SK-N-SH treated with all-trans-retinoic acid at 6 μM for 48 hours (cell line): ENCODE data around the gene ATP8A1.

Experiments used
- ATAC-seq: fragments of 200-7000 bp; cut with Tn5 transposase; 3 replicates; pipeline ENCODE4 v1.9.1; 2020; ENCODE audit warnings: mild to moderate bottlenecking, moderate library complexity
- ARNTL ChIP-seq: fragments of 450-650 bp; formaldehyde crosslinking; IDR thresholded peaks from 2 replicates; pipeline ENCODE4 v1.5.0; 2020; ENCODE audit warnings: low read depth, mild to moderate bottlenecking, moderate library complexity, borderline replicate concordance
- CSDC2 ChIP-seq: fragments of 250-450 bp; sonication (Bioruptor Pico); IDR thresholded peaks from 2 replicates; pipeline ENCODE4 v1.5.0; 2020; ENCODE audit warnings: mild to moderate bottlenecking, moderate library complexity
- GLIS3 ChIP-seq: fragments of 250-450 bp; sonication (Bioruptor Pico); IDR thresholded peaks from 2 replicates; pipeline ENCODE4 v1.5.0; 2020; ENCODE audit warnings: mild to moderate bottlenecking, moderate library complexity
- ISL1 ChIP-seq: fragments of 250-450 bp; sonication (Bioruptor Pico); IDR thresholded peaks from 2 replicates; pipeline ENCODE4 v2.1.2; 2022; ENCODE audit warnings: mild to moderate bottlenecking, moderate library complexity
- OSR1 ChIP-seq: fragments of 250-450 bp; sonication (Bioruptor Pico); IDR thresholded peaks from 2 replicates; pipeline ENCODE4 v1.8.0; 2022; ENCODE audit warnings: moderate library complexity, mild to moderate bottlenecking, inconsistent platforms
- PPARA ChIP-seq: fragments of 250-450 bp; sonication (Bioruptor Pico); IDR thresholded peaks from 2 replicates; pipeline ENCODE4 v1.5.0; 2020; ENCODE audit warnings: mild to moderate bottlenecking, borderline replicate concordance
- RARB ChIP-seq: fragments of 250-450 bp; sonication (Bioruptor Pico); IDR thresholded peaks from 2 replicates; pipeline ENCODE4 v1.8.0; 2021; ENCODE audit warnings: mild to moderate bottlenecking, moderate library complexity
- SNAI2 ChIP-seq: fragments of 250-450 bp; sonication (Bioruptor Pico); IDR thresholded peaks from 2 replicates; pipeline ENCODE4 v1.5.0; 2020; ENCODE audit warnings: mild to moderate bottlenecking, moderate library complexity
- TCF4 ChIP-seq: fragments of 250-450 bp; sonication (Bioruptor Pico); IDR thresholded peaks from 2 replicates; pipeline ENCODE4 v1.8.0; 2021; ENCODE audit warnings: mild to moderate bottlenecking, moderate library complexity, borderline replicate concordance
- TOX ChIP-seq: fragments of 250-450 bp; sonication (Bioruptor Pico); IDR thresholded peaks from 2 replicates; pipeline ENCODE4 v1.8.0; 2021; ENCODE audit warnings: mild to moderate bottlenecking, moderate library complexity, borderline replicate concordance
- ZC3H10 ChIP-seq: fragments of 250-450 bp; sonication (Bioruptor Pico); IDR thresholded peaks from 2 replicates; pipeline ENCODE4 v1.5.1; 2021; ENCODE audit warnings: mild to moderate bottlenecking, moderate library complexity
- ZFP3 ChIP-seq: fragments of 250-450 bp; sonication (Bioruptor Pico); IDR thresholded peaks from 2 replicates; pipeline ENCODE4 v1.5.0; 2020; ENCODE audit warnings: mild to moderate bottlenecking, moderate library complexity
- ZFP30 ChIP-seq: fragments of 450-650 bp; formaldehyde crosslinking; IDR thresholded peaks from 2 replicates; pipeline ENCODE4 v1.5.0; 2022; ENCODE audit warnings: mild to moderate bottlenecking, moderate library complexity
- ZNF8 ChIP-seq: fragments of 450-650 bp; formaldehyde crosslinking; IDR thresholded peaks from 2 replicates; pipeline ENCODE4 v1.5.0; 2020; ENCODE audit warnings: mild to moderate bottlenecking, moderate library complexity
- TF ChIP-seq, protein P1 (sequence below): fragments of 250-450 bp; sonication (Bioruptor Pico); IDR thresholded peaks from 2 replicates; pipeline ENCODE4 v1.5.1; 2021; ENCODE audit warnings: mild to moderate bottlenecking, moderate library complexity
- TF ChIP-seq, protein P2 (sequence below): fragments of 250-450 bp; sonication (Bioruptor Pico); IDR thresholded peaks from 2 replicates; pipeline ENCODE4 v1.8.0; 2021; ENCODE audit warnings: low read depth, mild to moderate bottlenecking, moderate library complexity, borderline replicate concordance
- TF ChIP-seq, protein P3 (sequence below): fragments of 250-450 bp; sonication (Bioruptor Pico); IDR thresholded peaks from 2 replicates; pipeline ENCODE4 v1.8.0; 2020; ENCODE audit warnings: mild to moderate bottlenecking, moderate library complexity, borderline replicate concordance

The ATP8A1 gene

DNA sequence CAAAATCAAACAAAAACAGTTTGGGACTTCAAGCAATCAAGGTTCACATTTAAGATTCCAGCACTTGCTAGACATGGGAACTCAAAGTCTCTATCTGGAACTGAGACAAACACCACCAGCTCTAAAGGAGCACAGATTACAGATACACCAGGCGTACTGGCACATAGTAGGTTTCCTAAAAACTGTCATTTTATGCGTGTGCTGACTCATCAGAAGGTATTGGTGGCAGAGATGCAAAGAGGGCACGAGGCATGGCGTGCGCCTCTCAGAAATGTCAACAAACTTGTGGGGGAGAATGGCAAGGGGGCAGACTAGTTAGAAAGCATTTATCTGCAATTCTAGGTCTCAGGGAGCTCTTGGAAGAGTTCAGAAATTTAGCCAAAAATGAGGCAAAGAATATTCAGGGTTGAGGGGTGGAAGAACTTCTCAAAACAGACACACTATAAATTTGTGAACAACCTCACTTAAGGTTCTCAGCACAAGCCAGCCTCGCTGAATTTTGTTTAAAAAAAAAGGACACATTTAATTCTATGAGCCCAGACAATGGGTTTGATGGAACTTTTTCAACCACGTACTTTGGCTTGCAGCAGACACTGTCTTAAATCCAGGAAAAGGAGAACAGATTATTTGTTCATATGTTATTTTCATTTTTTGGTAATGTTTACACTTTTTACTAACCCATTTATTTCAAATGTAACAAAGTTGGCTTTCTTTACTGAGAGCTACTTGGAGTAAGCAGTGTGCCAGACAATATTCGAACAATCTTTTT, 159.6 kb downstream of the ATP8A1 start:
- ATAC-seq, result no peak
- no peak for TF ChIP-seq GLIS3 (CRISPR knock-in tag)
- no peak for TF ChIP-seq SNAI2
- no peak for TF ChIP-seq ZFP3 (CRISPR knock-in tag)
- TF ChIP-seq, protein P1, sequence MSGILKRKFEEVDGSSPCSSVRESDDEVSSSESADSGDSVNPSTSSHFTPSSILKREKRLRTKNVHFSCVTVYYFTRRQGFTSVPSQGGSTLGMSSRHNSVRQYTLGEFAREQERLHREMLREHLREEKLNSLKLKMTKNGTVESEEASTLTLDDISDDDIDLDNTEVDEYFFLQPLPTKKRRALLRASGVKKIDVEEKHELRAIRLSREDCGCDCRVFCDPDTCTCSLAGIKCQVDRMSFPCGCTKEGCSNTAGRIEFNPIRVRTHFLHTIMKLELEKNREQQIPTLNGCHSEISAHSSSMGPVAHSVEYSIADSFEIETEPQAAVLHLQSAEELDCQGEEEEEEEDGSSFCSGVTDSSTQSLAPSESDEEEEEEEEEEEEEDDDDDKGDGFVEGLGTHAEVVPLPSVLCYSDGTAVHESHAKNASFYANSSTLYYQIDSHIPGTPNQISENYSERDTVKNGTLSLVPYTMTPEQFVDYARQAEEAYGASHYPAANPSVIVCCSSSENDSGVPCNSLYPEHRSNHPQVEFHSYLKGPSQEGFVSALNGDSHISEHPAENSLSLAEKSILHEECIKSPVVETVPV (CRISPR knock-in tag), result no peak
- no peak for TF ChIP-seq ZNF8
- TF ChIP-seq ZC3H10 (CRISPR knock-in tag), result no peak
- no peak for TF ChIP-seq PPARA (CRISPR knock-in tag)
- TF ChIP-seq ZFP30 (CRISPR knock-in tag), result no peak
- TF ChIP-seq, protein P2, sequence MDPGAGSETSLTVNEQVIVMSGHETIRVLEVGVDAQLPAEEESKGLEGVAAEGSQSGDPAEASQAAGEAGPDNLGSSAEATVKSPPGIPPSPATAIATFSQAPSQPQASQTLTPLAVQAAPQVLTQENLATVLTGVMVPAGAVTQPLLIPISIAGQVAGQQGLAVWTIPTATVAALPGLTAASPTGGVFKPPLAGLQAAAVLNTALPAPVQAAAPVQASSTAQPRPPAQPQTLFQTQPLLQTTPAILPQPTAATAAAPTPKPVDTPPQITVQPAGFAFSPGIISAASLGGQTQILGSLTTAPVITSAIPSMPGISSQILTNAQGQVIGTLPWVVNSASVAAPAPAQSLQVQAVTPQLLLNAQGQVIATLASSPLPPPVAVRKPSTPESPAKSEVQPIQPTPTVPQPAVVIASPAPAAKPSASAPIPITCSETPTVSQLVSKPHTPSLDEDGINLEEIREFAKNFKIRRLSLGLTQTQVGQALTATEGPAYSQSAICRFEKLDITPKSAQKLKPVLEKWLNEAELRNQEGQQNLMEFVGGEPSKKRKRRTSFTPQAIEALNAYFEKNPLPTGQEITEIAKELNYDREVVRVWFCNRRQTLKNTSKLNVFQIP (CRISPR knock-in tag), result no peak
- TF ChIP-seq, protein P3, sequence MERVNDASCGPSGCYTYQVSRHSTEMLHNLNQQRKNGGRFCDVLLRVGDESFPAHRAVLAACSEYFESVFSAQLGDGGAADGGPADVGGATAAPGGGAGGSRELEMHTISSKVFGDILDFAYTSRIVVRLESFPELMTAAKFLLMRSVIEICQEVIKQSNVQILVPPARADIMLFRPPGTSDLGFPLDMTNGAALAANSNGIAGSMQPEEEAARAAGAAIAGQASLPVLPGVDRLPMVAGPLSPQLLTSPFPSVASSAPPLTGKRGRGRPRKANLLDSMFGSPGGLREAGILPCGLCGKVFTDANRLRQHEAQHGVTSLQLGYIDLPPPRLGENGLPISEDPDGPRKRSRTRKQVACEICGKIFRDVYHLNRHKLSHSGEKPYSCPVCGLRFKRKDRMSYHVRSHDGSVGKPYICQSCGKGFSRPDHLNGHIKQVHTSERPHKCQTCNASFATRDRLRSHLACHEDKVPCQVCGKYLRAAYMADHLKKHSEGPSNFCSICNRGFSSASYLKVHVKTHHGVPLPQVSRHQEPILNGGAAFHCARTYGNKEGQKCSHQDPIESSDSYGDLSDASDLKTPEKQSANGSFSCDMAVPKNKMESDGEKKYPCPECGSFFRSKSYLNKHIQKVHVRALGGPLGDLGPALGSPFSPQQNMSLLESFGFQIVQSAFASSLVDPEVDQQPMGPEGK (CRISPR knock-in tag), result no peak

DNA sequence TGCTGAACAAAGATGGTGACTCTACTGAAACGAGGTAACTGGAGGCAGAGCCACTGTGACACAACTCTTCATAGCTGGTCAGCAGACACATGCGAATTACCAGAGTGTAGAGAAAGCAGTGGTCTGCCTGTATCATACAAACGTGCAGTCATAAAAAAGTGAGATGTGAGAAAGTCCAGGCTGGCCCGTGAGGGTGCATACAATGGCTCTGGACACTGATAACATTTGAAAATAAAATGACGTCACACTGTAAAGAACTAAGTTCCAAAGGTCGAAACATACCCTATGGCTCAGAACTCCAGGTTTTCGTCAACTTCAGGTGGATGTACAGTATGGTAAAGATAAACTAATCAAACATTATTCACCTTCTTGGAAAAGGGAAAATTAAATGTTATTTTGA, 163.9 kb downstream of the ATP8A1 start:
- no peak for ATAC-seq
- TF ChIP-seq RARB (CRISPR knock-in tag) (no peak), OSR1 (CRISPR knock-in tag) (no peak), ISL1 (CRISPR knock-in tag) (no peak), PPARA (CRISPR knock-in tag) (no peak), CSDC2 (no peak), TOX (CRISPR knock-in tag) (no peak), ARNTL (no peak), SNAI2 (no peak), TCF4 (CRISPR knock-in tag) (no peak), GLIS3 (CRISPR knock-in tag) (no peak), ZFP3 (CRISPR knock-in tag) (no peak)
- TF ChIP-seq, protein P3 (CRISPR knock-in tag), result no peak
- TF ChIP-seq, protein P1 (CRISPR knock-in tag), result no peak

DNA sequence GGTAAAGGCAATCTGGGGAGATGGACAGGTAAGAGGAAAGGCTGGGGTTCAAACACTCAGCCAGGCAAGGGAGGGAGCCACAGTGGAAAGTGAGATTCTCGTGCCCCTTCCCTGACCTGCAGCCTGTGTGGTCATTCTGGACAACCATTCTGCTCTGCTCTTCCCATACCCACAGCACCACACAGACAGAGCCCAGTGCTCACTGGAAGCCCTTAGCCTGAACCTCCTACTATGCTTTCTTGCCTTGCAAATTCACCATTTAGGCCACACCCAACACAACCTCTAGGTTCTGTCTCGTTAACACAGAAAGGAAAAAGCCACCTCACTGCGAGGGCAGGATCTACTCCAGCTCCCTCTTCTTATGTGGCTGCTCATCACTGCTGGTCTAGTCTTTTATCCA, 166.9 kb downstream of the ATP8A1 start:
- TF ChIP-seq, protein P3 (CRISPR knock-in tag), result no peak
- TF ChIP-seq TCF4 (CRISPR knock-in tag), result no peak
- TF ChIP-seq, all 23 proteins: peak for 0
- ATAC-seq, result no peak
